OCI-LY3 (cell line): Measurements from ENCODE around the gene SH3GL3.

Experiments used
- CTCF ChIP-seq: fragments of 200-600, 300-600 bp; sonication (generic); IDR thresholded peaks from 2 replicates; pipeline ENCODE4 v1.5.1; 2014; ENCODE audit warnings: antibody characterized with exemption, low read length, low read depth
- EZH2phosphoT487 ChIP-seq: fragments of 200-600 bp; shearing (Covaris generic); IDR thresholded peaks from 2 replicates; pipeline ENCODE4 v1.6.1; 2018; ENCODE audit warnings: antibody characterized with exemption, mixed run types, low read depth

- TF ChIP-seq EZH2phosphoT487 (no peak), CTCF (no peak)
These were observed 209.9 kb downstream of the SH3GL3 start for GRCh38 chr15:83656943-83657528.
